ENCODE measurements around the gene LARP4B.

The LARP4B gene

DNA sequence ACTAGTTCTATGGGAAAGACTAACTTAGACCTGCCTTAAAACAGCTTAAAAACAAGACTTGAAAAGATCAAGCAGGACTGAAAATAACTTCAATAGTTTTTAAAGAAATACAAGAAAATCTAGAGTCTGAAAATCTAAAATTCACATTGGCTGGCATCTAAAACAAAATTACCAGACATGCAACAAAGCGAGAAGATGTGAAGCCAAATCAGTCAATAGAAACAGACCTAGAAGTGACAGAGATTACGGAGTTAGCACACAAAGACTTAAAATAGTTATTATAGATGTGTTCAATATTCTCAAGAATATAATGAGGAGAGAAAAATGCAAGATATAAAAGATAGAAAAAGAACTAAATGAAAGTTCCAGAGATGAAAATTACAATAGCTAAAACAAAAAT, 163.7 kb downstream of the LARP4B start:
- H3K36me3 ChIP-seq (ENCODE audit: control insufficient read depth in 1 of 2, insufficient read depth in 2 of 2, low read length in 2 of 2) = no peaks in the 10 kb centered on the region
- no peak overlapping the region for H2BK12ac ChIP-seq (ENCODE audit: low read length)

DNA sequence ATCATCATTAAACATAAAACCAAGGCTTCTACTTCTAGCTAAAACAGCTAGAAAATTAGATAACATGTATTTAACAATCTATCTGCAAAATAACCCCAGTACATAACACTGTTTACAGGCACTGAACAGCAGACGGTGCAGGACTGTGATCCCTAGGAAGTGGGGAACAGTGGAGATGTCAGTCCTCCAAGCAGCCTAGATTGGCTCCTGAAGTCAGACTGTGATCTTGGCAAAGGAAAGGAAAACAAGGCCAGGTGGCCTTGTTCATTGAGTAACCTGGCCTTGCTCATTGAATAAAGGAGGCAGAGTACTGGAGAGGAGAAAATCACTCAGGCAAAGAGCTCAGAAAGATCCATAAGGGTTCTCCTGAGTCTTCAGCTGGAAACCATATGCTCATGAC, 164.3 kb downstream of the LARP4B start:
- H2BK120ac ChIP-seq (ENCODE audit: insufficient read depth, low read length, poor library complexity) = no peak overlapping the region
- no peak overlapping the region for H3K4ac ChIP-seq (ENCODE audit: low read depth, low read length)
- H3K4me2 ChIP-seq (ENCODE audit: low read length) = no peak overlapping the region
- no peaks in the 10 kb centered on the region for H3K79me2 ChIP-seq (ENCODE audit: control insufficient read depth, insufficient read depth, low read length, poor library complexity)
- H3K18ac ChIP-seq (ENCODE audit: low read length) = no peak overlapping the region
- H3K4me1 ChIP-seq (ENCODE audit: control insufficient read depth in 1 of 2, insufficient read depth in 2 of 2, low read length in 2 of 2) = no peaks in the 10 kb centered on the region
- H4K12ac ChIP-seq (ENCODE audit: low read depth, low read length) = no peak overlapping the region
- H2AK5ac ChIP-seq (ENCODE audit: low read length) = no peak overlapping the region
- H3K27ac ChIP-seq (ENCODE audit: low read depth, low read length) = no peak overlapping the region
- H3K9me3 ChIP-seq (ENCODE audit: insufficient read depth, low read depth, low read length) = peaks cover 5% of the 10 kb centered on the region
- no peaks in the 10 kb centered on the region for H3K36me3 ChIP-seq (ENCODE audit: control insufficient read depth in 1 of 2, insufficient read depth in 2 of 2, low read length in 2 of 2)
- WGBS (ENCODE audit: extremely low coverage, insufficient coverage, insufficient read length) = no CpG with 5 or more reads among the region's 1 CpG
- H2BK12ac ChIP-seq (ENCODE audit: low read length) = no peak overlapping the region
- H3K27me3 ChIP-seq (ENCODE audit: insufficient read depth, low read length) = no peaks in the 10 kb centered on the region
- no peak for DNase-seq
- H2AFZ ChIP-seq (ENCODE audit: insufficient read depth, low read length, poor library complexity) = no peak overlapping the region
- no peaks in the 10 kb centered on the region for H3K79me1 ChIP-seq (ENCODE audit: low read length)
- no peak overlapping the region for H3K4me3 ChIP-seq (ENCODE audit: low read depth, low read length)
- no peak overlapping the region for H4K91ac ChIP-seq (ENCODE audit: low read depth, low read length)
- no peak overlapping the region for H3K9ac ChIP-seq (ENCODE audit: low read length)
- no peak overlapping the region for H3K23ac ChIP-seq (ENCODE audit: low read length)
- H4K8ac ChIP-seq (ENCODE audit: low read depth, low read length) = no peak overlapping the region
- H2BK5ac ChIP-seq (ENCODE audit: low read depth, low read length, poor library complexity) = no peak overlapping the region
- no peak overlapping the region for H3K14ac ChIP-seq (ENCODE audit: low read length)

More for the DNA sequence above, 163.7 kb downstream of the LARP4B start:
- Histone ChIP-seq H3K23ac (ENCODE audit: low read length) (no peak overlapping the region), H2BK5ac (ENCODE audit: low read depth, low read length, poor library complexity) (no peak overlapping the region), H3K79me1 (ENCODE audit: low read length) (no peaks in the 10 kb centered on the region), H2AFZ (ENCODE audit: insufficient read depth, low read length, poor library complexity) (no peak overlapping the region), H3K14ac (ENCODE audit: low read length) (no peak overlapping the region), H3K4me3 (ENCODE audit: low read depth, low read length) (no peak overlapping the region), H2AK5ac (ENCODE audit: low read length) (no peak overlapping the region), H4K91ac (ENCODE audit: low read depth, low read length) (no peak overlapping the region), H3K79me2 (ENCODE audit: control insufficient read depth, insufficient read depth, low read length, poor library complexity) (no peaks in the 10 kb centered on the region), H4K12ac (ENCODE audit: low read depth, low read length) (no peak overlapping the region), H3K18ac (ENCODE audit: low read length) (no peak overlapping the region), H3K27ac (ENCODE audit: low read depth, low read length) (no peak overlapping the region), H3K4me1 (ENCODE audit: control insufficient read depth in 1 of 2, insufficient read depth in 2 of 2, low read length in 2 of 2) (no peaks in the 10 kb centered on the region), H2BK120ac (ENCODE audit: insufficient read depth, low read length, poor library complexity) (no peak overlapping the region), H4K8ac (ENCODE audit: low read depth, low read length) (no peak overlapping the region), H3K9ac (ENCODE audit: low read length) (no peak overlapping the region), H3K4ac (ENCODE audit: low read depth, low read length) (no peak overlapping the region), H3K4me2 (ENCODE audit: low read length) (no peak overlapping the region), H3K27me3 (ENCODE audit: insufficient read depth, low read length) (no peaks in the 10 kb centered on the region), H3K9me3 (ENCODE audit: insufficient read depth, low read depth, low read length) (peaks cover 5% of the 10 kb centered on the region)
- WGBS (ENCODE audit: extremely low coverage, insufficient coverage, insufficient read length) = no CpG with 5 or more reads among the region's 2 CpGs
- no peak for DNase-seq

DNA sequence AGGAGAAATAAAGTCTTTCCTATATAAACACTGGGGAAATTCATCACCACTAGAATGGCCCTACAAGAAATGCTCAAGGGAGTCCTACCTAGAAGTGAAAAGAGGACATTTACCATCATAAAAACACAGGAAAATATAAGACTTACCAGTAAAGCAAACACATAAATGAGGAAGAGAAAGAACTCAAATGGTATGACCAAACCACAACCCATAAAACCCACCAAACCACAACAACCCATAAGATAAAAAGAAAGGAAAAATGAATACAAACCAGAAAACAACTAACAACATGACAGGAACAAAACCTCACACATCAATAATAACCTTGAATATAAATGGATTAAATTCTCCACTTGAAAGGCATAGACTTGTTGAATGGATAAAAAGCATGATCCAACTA, 170.1 kb downstream of the LARP4B start:
- H3K9ac ChIP-seq (ENCODE audit: low read length) = no peak overlapping the region

DNA sequence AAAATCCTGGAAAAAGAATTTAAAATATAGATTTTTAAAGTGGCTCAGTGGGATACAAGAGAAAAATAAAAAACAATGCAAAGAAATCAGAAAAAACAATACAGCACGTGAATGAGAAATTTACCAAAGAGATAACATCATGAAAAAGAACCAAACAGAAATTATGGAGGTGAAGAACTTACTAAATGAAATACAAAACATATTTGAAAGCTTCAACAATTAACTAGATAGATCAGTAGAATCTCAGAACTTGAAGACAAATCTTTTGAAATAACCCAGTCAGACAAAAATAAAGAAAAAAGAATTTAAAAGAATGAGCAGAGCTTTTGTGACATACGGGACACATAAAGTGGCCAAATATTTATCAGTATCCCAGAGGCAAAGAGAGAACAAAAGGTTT, 170.9 kb downstream of the LARP4B start:
- H3K79me1 ChIP-seq (ENCODE audit: low read length) = no peaks in the 10 kb centered on the region

More for the DNA sequence above, 170.1 kb downstream of the LARP4B start:
- no peak for DNase-seq
- H3K27ac ChIP-seq (ENCODE audit: low read depth, low read length) = no peak overlapping the region
- no peaks in the 10 kb centered on the region for H3K79me1 ChIP-seq (ENCODE audit: low read length)
- no peak overlapping the region for H3K4ac ChIP-seq (ENCODE audit: low read depth, low read length)
- no peak overlapping the region for H4K12ac ChIP-seq (ENCODE audit: low read depth, low read length)
- no peak overlapping the region for H3K4me3 ChIP-seq (ENCODE audit: low read depth, low read length)
- no peak overlapping the region for H2AK5ac ChIP-seq (ENCODE audit: low read length)
- no peak overlapping the region for H4K8ac ChIP-seq (ENCODE audit: low read depth, low read length)
- no peak overlapping the region for H3K4me2 ChIP-seq (ENCODE audit: low read length)
- no peaks in the 10 kb centered on the region for H3K36me3 ChIP-seq (ENCODE audit: control insufficient read depth in 1 of 2, insufficient read depth in 2 of 2, low read length in 2 of 2)
- no peaks in the 10 kb centered on the region for H3K27me3 ChIP-seq (ENCODE audit: insufficient read depth, low read length)
- H2BK12ac ChIP-seq (ENCODE audit: low read length) = no peak overlapping the region
- no peak overlapping the region for H4K91ac ChIP-seq (ENCODE audit: low read depth, low read length)
- peaks cover 5% of the 10 kb centered on the region for H3K9me3 ChIP-seq (ENCODE audit: insufficient read depth, low read depth, low read length)
- H3K23ac ChIP-seq (ENCODE audit: low read length) = no peak overlapping the region
- no peak overlapping the region for H2BK120ac ChIP-seq (ENCODE audit: insufficient read depth, low read length, poor library complexity)
- H3K18ac ChIP-seq (ENCODE audit: low read length) = no peak overlapping the region
- H3K79me2 ChIP-seq (ENCODE audit: control insufficient read depth, insufficient read depth, low read length, poor library complexity) = no peaks in the 10 kb centered on the region
- H2BK5ac ChIP-seq (ENCODE audit: low read depth, low read length, poor library complexity) = no peak overlapping the region
- H2AFZ ChIP-seq (ENCODE audit: insufficient read depth, low read length, poor library complexity) = no peak overlapping the region
- no peaks in the 10 kb centered on the region for H3K4me1 ChIP-seq (ENCODE audit: control insufficient read depth in 1 of 2, insufficient read depth in 2 of 2, low read length in 2 of 2)
- H3K14ac ChIP-seq (ENCODE audit: low read length) = no peak overlapping the region

More for the DNA sequence above, 170.9 kb downstream of the LARP4B start:
- no peak overlapping the region for H2AFZ ChIP-seq (ENCODE audit: insufficient read depth, low read length, poor library complexity)
- no peak for DNase-seq
- no peak overlapping the region for H3K23ac ChIP-seq (ENCODE audit: low read length)
- no peak overlapping the region for H3K14ac ChIP-seq (ENCODE audit: low read length)
- no peak overlapping the region for H2BK120ac ChIP-seq (ENCODE audit: insufficient read depth, low read length, poor library complexity)
- no peaks in the 10 kb centered on the region for H3K4me1 ChIP-seq (ENCODE audit: control insufficient read depth in 1 of 2, insufficient read depth in 2 of 2, low read length in 2 of 2)
- H4K12ac ChIP-seq (ENCODE audit: low read depth, low read length) = no peak overlapping the region
- H2BK12ac ChIP-seq (ENCODE audit: low read length) = no peak overlapping the region
- no peak overlapping the region for H3K9ac ChIP-seq (ENCODE audit: low read length)
- no peak overlapping the region for H4K8ac ChIP-seq (ENCODE audit: low read depth, low read length)
- no peak overlapping the region for H3K4me3 ChIP-seq (ENCODE audit: low read depth, low read length)
- no peak overlapping the region for H2BK5ac ChIP-seq (ENCODE audit: low read depth, low read length, poor library complexity)
- H3K79me2 ChIP-seq (ENCODE audit: control insufficient read depth, insufficient read depth, low read length, poor library complexity) = no peaks in the 10 kb centered on the region
- H4K91ac ChIP-seq (ENCODE audit: low read depth, low read length) = no peak overlapping the region
- no peak overlapping the region for H3K18ac ChIP-seq (ENCODE audit: low read length)
- peaks cover 5% of the 10 kb centered on the region for H3K9me3 ChIP-seq (ENCODE audit: insufficient read depth, low read depth, low read length)
- no peak overlapping the region for H3K27ac ChIP-seq (ENCODE audit: low read depth, low read length)
- H2AK5ac ChIP-seq (ENCODE audit: low read length) = no peak overlapping the region
- H3K4me2 ChIP-seq (ENCODE audit: low read length) = no peak overlapping the region
- no peaks in the 10 kb centered on the region for H3K36me3 ChIP-seq (ENCODE audit: control insufficient read depth in 1 of 2, insufficient read depth in 2 of 2, low read length in 2 of 2)
- no CpG with 5 or more reads among the region's 2 CpGs for WGBS (ENCODE audit: extremely low coverage, insufficient coverage, insufficient read length)
- H3K27me3 ChIP-seq (ENCODE audit: insufficient read depth, low read length) = no peaks in the 10 kb centered on the region
- H3K4ac ChIP-seq (ENCODE audit: low read depth, low read length) = no peak overlapping the region
